GM19467 (cell line): ENCODE data around the gene CDH8.

ENCODE experiments used
- ATAC-seq: cut with Tn5 transposase; IDR thresholded peaks from one replicate; pipeline ENCODE4 v1.9.1; 2021; ENCODE audit warnings: mild to moderate bottlenecking, moderate library complexity; ENCODE audit not compliant: unreplicated experiment

The CDH8 gene

DNA sequence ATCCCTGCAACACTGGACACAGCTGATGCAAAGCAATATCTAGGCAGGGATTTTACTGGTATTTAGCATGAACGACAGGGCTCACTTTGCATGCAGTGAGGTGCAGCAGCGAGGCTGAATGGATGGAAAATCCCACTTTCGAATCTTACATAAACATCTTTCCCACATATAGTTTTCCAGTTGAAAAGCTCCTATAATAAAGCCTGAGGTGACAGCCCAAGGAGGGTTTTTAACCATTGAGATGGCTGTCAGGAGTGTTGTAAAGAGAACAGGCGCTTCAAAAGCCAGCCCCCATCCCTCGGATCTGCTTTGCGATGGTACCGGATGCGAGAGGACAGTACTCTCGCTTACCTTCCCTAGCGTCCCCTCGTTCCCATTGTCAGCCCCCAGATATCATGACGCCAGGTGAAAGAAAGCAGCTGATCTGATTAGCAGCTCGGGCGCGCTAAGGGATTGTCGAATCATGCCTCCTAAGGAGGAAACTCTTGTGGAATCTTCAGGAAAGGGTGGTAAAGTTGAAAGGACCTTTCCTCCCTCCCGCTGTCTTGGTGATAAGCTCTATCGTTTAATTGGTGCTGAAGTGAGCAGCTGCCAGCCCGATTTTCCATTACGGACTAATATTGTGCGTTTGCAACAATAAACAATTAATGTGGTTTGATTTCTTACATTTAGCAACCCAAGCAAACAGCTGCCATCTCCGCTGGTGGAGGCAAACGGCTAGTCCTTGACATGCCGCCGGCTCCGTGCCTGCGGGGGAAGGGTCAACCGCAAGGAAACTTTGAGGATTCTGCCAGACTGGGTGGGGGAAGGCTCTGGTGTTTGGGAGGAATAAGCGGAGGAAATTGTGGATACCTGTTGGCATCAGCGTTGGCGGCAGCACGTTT, 1.8 kb downstream of the CDH8 start:
- no peak for ATAC-seq

GRCh38 chr16:62033065-62033464, 3.2 kb downstream of the CDH8 start:
- ATAC-seq = no peak

GRCh38 chr16:62029947-62030346, 6.3 kb downstream of the CDH8 start:
- no peak for ATAC-seq

DNA sequence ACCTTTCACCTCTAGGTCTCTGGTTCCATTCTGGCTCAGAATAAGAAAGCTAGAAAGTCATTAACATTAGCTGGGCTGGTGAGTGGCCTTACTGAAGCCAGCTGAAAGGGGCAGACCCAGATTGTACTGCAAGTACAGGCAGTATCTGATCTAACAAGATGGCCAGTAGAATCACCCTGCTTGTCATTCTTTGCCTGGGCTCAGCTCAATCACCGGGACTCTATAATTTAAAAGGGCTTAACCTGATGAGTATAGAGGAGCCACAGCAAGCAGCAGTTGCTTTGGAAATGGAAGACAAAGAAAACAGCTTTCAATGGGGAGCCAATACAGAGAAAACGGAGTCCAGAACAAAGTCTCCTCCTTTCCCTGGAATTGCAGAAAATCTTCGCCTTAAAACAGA, 13.6 kb downstream of the CDH8 start:
- no peak for ATAC-seq

DNA sequence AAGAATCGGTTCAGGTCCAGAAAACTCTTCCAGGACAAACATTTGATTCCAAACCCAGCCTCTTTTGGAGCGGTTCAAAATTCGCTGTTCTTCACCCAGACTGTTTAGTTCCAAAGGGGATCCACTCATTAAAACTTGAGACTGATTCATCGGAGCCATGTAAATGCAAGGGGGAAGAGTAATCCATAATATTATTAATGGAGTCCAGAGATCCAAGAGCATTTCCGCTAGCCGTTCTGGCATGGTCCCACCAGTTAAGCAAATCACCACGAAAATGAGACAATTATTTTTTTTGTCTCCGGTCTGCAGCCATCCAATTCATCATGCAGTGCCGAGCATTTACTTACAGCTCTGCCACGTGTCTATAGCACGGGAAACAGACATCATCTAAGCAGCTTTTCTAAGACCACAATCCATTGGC, 15.1 kb downstream of the CDH8 start:
- ATAC-seq = no peak

- no peak for ATAC-seq
Measured at GRCh38 chr16:62020681-62021080, 15.6 kb downstream of the CDH8 start.

- ATAC-seq = no peak
Measured at GRCh38 chr16:62019851-62020250, 16.4 kb downstream of the CDH8 start.

DNA sequence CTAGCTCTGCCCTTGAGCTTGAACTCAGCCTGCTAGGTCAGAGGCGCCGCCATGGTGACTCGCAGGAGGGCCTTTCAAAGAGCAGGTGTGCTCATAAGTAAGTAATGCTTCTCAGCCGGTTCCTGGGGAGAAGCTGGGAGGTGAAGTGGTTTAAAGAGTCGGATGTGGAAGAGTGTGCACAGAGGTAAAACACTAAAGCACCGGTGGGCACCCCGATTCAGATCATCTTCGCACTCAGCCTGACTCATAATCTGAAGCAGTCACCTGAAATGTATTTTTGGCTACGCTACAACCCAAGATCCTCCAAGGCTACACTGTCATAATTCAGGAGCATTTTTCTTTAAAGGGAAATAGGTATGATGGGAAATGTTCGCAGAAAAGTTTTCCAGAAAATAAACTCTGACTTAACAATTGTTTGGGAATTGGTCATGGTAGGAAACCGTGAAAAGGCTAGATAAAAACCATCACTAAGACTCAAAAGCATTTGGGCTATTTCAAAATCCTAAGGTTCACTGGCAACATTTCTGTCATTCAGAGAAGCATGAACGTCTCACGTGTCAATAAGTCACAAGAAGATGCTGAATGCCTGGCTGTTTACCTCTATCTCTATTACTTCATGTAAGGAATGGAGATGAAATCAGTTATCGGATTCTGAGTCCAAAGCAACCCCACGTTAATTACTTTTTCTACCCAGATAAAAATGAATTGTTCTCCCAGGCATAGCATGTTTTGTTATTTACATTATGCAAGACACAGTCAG, 17.8 kb downstream of the CDH8 start:
- no peak for ATAC-seq

DNA sequence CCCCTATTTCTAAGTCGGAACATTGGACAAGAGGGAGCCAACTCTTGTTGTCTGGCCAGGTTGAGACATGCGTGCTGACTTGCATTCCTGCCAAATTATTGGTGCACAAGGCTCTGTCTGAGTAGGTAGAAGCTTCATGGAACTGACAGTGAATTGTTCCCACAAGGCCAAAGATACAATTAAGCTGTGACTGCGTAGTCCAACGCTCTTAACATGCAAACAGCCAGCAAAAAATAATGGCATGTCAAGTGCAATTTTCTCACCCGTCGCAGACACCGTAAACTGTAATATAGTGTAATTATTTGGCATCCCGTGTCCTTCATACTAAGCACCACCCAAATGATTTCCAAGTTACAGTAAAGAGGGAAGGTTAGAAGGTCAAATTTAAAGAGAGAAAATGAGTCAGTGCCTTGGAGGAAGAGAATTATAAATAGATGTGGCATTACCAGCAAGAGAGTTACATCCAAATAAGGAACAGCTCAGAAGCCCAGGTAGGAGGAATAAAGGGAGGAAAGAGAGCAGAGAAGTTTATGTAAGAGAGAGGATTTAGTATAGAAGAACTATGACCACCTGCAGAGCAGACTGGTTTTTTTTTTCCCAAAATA, 21.8 kb downstream of the CDH8 start:
- ATAC-seq = no peak

GRCh38 chr16:62010186-62010585, 26.1 kb downstream of the CDH8 start:
- no peak for ATAC-seq

DNA sequence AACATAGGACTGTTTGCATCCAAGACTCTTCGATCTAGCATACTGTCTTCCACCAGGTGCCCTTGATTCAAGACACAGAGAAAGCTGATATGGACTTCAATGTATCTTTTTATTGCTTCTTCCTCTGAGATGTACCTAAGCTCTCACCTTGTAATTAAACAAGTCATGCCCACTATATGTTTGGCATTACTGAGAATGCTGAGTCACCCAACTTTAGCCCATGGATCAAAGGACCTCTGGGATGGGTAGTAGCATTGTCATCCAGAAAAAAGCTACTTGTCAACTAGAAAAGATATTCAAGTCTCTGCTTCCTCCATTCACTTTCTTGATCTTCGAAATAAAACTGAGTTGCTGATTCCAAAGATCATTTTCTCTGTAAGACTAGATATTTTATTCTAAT, 37.8 kb downstream of the CDH8 start:
- ATAC-seq = no peak

DNA sequence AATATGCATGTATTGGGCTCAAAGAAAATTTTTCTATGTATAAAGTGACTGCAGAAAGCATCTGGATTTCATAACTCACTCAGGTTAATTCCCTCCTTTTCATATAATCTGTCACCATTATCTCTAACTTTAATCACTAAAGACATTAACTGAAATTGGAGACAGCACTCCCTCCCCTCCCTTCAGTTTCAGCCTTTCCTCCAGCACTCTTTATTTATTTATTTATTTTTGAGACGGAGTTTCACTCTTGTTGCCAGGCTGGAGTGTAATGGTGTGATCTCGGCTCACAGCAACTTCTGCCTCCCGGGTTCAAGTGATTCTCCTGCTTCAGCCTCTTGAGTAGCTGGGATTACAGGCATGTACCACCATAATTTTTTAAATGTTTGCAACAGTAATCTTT, 43.1 kb downstream of the CDH8 start:
- no peak for ATAC-seq

GRCh38 chr16:61987474-61988012, 48.7 kb downstream of the CDH8 start:
- ATAC-seq = no peak

DNA sequence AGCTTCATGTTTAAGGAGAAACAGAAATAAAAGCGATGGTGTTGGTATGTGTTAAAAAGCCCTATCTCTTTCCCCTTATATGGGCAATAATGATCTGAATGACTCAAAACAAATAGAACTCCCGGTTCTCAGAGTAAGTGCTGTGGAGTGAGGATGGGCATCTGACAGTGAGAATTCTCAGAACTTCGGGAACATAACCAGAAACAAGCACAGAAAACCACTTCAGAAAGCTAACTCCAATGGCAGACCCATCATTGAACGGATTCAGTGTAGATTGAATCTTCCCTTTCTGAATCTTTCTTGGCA, 67.2 kb downstream of the CDH8 start:
- no peak for ATAC-seq

- no peak for ATAC-seq
Measured at GRCh38 chr16:61968242-61969076, 67.8 kb downstream of the CDH8 start.

GRCh38 chr16:61957075-61957855, 79.0 kb downstream of the CDH8 start:
- ATAC-seq = no peak

- no peak for ATAC-seq
Measured at GRCh38 chr16:61952841-61953240, 83.4 kb downstream of the CDH8 start.

DNA sequence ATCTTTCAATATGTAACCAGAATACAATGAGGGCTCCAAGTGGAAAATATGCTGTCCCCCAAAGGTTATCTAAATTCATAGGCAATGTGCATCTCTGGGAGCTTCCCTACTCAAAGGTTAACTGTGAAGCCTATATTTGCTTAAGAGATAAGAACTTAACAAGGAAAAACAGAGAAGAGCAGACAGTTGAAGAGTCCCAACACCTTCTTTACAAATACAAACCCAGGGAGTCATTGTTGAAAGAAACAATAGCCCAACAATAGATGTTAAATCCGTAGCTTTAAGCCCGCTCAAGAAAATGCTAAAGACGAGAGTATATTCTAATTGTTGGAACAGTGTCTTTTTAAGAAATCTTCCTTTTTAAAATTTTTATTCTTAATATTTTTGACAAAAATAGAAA, 87.8 kb downstream of the CDH8 start:
- no peak for ATAC-seq

- no peak for ATAC-seq
Measured at GRCh38 chr16:61946019-61946418, 90.2 kb downstream of the CDH8 start.

DNA sequence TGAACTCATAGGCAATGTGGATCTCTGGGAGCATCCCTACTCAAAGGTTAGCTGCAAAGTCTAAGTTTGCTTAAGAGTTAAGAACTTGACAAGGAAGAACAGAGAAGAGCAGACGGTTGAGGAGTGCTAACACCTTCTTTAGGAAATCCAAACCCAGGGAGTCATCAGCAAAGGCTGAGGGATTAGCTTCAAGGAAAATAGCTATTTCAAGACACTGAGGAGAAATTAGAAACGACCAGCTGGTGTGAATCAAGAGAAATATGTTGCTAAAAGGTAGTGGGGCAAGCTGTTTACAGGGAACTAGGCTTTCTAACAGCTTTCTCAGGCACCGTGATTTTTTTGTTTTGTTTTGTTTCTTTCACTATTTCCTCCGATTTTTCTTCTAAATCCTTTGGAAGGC, 90.7 kb downstream of the CDH8 start:
- ATAC-seq = no peak
